Psoas muscle (tissue), 8 donors: ENCODE data around the gene NT5DC1. TPM values are rescaled to one million over a fixed set of nuclear protein-coding genes. Genes with fewer than 3 reads are reported as not detected.

Experiments used
- ATAC-seq, 4 donors: fragments of 200-7000 bp; cut with Tn5 transposase; one replicate each; pipeline ENCODE4 v1.9.1; 2020; ENCODE audit warnings: moderate library complexity in 3 of 4, mild to moderate bottlenecking in 2 of 4
- DNase-seq, 2 donors: peaks; one replicate each; pipeline ENCODE4 v3.0.0-alpha.2; 2020
- H3K27ac ChIP-seq: fragments of 200-600 bp; one replicate; pipeline ENCODE4 v1.8.0; 2022
- H3K27me3 ChIP-seq, 3 donors: fragments of 200-600 bp in 1 of 3; one replicate each; pipeline versions ENCODE4 v1.6.1 to v1.8.0; 2013 to 2022; ENCODE audit warnings: low read length in 2 of 3, mild to moderate bottlenecking in 2 of 3, moderate library complexity in 1 of 3; ENCODE audit not compliant: insufficient read depth in 3 of 3
- H3K36me3 ChIP-seq, 2 donors: fragments of 200-600 bp in 1 of 2; one replicate each; pipeline versions ENCODE4 v1.6.1 to v1.8.0; 2013 to 2022; ENCODE audit warnings: low read depth in 1 of 2, mild to moderate bottlenecking in 1 of 2, moderate library complexity in 1 of 2; ENCODE audit not compliant: insufficient read depth in 1 of 2
- H3K4me1 ChIP-seq: fragments of 200-600 bp; one replicate; pipeline ENCODE4 v1.8.0; 2022
- H3K4me3 ChIP-seq: fragments of 200-600 bp; one replicate; pipeline ENCODE4 v1.8.0; 2022; ENCODE audit warnings: mild to moderate bottlenecking
- H3K9me3 ChIP-seq: fragments of 200-600 bp; one replicate; pipeline ENCODE4 v1.8.0; 2022
- WGBS, 3 donors: extraction: QIAGEN DNeasy Blood & Tissue Kit; methylation state at CpG; one replicate each; pipeline versions ENCODE4 v1.1.6 to v1.1.7; 2013; 5-methylcytosine and 5-hydroxymethylcytosine counted together
- intact Hi-C, 2 donors: fragments of 100-400 bp; cut with DNase I; formaldehyde crosslinking; loops; one replicate each; pipeline versions ENCODE4 v1.11.0 to v1.14.2; 2022
- polyA plus RNA-seq, 3 donors: library from polyadenylated mRNA; stranded (reverse); fragments of 200-250 nt; gene quantifications; one replicate each; pipeline ENCODE4 v1.2.3, GENCODE V29; 2013
- total RNA-seq, 4 donors: library from RNA; stranded (reverse); fragmentation: NEBNext Ultra II Directional in 2 of 4; extraction: Animal tissue kit (Norgen Biotek cat#: 25700) in 2 of 4; gene quantifications; one replicate each; pipeline versions ENCODE4 v1.2.1 to v1.2.4, GENCODE V29; 2021 to 2023
- TF ChIP-seq, protein P1 (sequence below): fragments of 200-600 bp; IDR thresholded peaks from one replicate; pipeline ENCODE4 v1.8.0; 2022; ENCODE audit warnings: antibody characterized with exemption
- donor health status: healthy with polysubstance abuse.
- donor health status: DM: no; HTN: no; CAD: no; lungs with moderate emphysema.
- donor health status: Bipolar disorder and iron deficiency.
- donor health status: healthy.
- donor health status: DM: yes; HTN: yes; CAD: no.
- donor health status: DM: no; HTN: no; CAD: no.
- donor health status: DM: no; HTN: no; CAD: no.
- donor health status: DM: yes; HTN: yes; CAD: no.

NT5DC1 gene
- total and polyA plus RNA-seq, 7 donors = 4.6 to 30.9 (median 26.7) TPM

DNA sequence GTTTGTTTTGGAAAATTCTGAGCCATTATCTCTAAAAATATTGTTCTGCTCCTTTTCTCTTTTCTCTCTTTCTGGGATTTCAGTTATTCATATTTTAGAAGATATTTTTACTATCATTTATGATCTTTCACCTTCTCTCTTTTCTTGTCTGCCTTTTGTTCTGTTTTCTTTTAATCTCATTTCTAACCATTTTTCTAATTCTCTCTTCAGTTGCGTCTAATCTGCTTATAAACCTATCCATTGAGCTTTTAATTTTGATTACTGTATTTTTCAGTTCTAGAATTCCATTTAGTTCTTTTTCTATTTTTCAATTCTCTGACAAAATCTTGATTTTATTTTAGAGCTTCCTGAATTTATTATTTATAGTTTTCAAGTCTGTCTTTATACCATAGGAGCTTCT lies 67.5 kb downstream of the NT5DC1 start:
- no peak overlapping the region for H3K4me3 ChIP-seq
- no peaks in the 10 kb centered on the region for H3K27me3 ChIP-seq
- H3K9me3 ChIP-seq = no peaks in the 10 kb centered on the region
- ATAC-seq (no peak), DNase-seq (no peak)
- no peaks in the 10 kb centered on the region for H3K4me1 ChIP-seq
- WGBS, 3 donors = 93 to 99% (median 97%) methylated on average over 1 of the region's 1 CpG
- H3K36me3 ChIP-seq = no peaks in the 10 kb centered on the region
- TF ChIP-seq, protein P1, sequence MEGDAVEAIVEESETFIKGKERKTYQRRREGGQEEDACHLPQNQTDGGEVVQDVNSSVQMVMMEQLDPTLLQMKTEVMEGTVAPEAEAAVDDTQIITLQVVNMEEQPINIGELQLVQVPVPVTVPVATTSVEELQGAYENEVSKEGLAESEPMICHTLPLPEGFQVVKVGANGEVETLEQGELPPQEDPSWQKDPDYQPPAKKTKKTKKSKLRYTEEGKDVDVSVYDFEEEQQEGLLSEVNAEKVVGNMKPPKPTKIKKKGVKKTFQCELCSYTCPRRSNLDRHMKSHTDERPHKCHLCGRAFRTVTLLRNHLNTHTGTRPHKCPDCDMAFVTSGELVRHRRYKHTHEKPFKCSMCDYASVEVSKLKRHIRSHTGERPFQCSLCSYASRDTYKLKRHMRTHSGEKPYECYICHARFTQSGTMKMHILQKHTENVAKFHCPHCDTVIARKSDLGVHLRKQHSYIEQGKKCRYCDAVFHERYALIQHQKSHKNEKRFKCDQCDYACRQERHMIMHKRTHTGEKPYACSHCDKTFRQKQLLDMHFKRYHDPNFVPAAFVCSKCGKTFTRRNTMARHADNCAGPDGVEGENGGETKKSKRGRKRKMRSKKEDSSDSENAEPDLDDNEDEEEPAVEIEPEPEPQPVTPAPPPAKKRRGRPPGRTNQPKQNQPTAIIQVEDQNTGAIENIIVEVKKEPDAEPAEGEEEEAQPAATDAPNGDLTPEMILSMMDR = no peak
- no peak overlapping the region for H3K27ac ChIP-seq
- intact Hi-C loops = no loop called here

DNA sequence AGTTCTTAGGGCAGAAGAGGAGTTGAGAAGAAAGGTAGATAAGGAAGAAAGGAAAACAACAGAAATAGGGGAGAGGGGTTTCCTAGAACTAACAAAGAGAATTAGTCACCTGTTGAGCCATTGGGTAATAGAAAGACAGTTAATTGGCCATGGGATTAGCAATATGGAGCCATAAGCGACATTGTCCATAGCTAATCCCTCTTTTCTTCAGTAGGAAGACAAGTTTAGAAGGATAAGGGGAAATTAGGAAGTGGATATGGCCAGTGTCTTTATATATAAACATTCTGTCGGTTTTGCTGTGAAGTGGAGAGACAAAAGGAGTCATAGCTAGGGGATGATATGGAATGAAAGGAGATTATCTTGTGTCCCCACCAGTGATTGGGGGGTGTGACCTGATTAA lies 69.2 kb downstream of the NT5DC1 start:
- WGBS, 3 donors = 94 to 98% (median 95%) methylated on average over 2 of the region's 2 CpGs
- H3K27me3 ChIP-seq = no peaks in the 10 kb centered on the region
- ATAC-seq = no peak
- H3K4me1 ChIP-seq = no peaks in the 10 kb centered on the region
- H3K4me3 ChIP-seq = no peak overlapping the region
- intact Hi-C loops = no loop called here
- DNase-seq = no peak
- H3K9me3 ChIP-seq = peaks cover 5% of the 10 kb centered on the region
- H3K27ac ChIP-seq = no peak overlapping the region
- TF ChIP-seq, protein P1 = no peak
- no peaks in the 10 kb centered on the region for H3K36me3 ChIP-seq

DNA sequence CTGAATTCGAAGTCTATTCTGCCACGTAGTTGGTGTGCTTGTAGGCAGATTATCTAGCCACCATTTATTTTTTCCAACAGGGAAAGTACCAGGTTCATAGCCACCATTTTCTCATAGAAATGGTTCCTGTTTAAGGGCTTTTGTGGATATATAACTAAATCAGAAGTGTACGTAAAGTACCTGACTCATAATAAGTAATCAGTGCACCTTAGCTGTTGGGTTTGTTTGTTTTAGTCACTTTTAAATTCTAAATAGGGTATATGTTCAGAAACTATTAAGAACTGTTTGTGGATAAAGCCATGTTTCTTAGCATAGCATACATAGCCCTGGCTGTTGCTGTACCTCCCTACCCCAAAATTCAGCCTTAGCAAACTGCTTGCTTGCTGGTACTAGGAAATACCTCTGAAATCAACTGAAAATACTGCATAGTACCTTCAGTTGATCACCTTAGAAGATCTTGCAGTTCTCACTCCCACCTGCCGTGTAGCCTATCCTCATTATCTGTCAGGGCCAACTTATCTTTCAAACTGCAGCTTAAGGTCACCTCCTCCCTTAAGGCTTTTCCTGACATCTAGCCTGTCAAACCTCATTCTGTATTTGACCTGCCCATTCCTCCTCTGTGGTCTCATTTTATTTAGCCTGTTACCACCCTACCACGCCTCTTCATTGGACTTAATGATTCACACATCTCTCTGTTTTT lies 69.9 kb downstream of the NT5DC1 start:
- Histone ChIP-seq H3K36me3 (no peaks in the 10 kb centered on the region), H3K27me3 (no peaks in the 10 kb centered on the region), H3K9me3 (peaks cover 11% of the 10 kb centered on the region), H3K4me1 (no peaks in the 10 kb centered on the region), H3K4me3 (no peak overlapping the region), H3K27ac (no peak overlapping the region)
- 93 to 97% (median 96%) methylated on average over 5 of the region's 5 CpGs for WGBS, 3 donors
- no peak for DNase-seq
- TF ChIP-seq, protein P1 = no peak
- ATAC-seq = no peak
- intact Hi-C loops = no loop called here

DNA sequence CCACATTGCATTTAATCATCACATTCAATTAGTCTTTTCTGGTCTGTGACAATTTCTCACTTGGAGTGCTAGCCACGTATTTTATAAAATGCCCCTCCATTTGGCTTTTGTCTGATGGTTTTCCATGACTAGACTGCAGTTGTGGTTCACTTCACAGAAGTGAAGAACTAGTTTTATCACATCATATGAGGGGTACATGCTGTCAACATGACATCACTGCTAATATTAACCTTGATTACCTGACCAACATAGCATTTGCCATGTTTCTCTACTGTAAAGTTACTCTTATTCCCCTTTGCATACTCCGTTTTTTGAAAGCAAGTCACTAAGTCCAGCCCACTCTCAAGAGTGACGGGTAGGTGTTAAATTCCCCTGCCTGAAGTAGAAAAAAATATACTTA lies 73.3 kb downstream of the NT5DC1 start:
- intact Hi-C loops = no loop called here
- TF ChIP-seq, protein P1 = no peak
- Histone ChIP-seq H3K36me3 (no peaks in the 10 kb centered on the region), H3K27me3 (no peaks in the 10 kb centered on the region), H3K27ac (no peak overlapping the region), H3K4me1 (no peaks in the 10 kb centered on the region), H3K9me3 (peaks cover 18% of the 10 kb centered on the region), H3K4me3 (no peak overlapping the region)
- ATAC-seq (no peak), DNase-seq (no peak)
- 61 to 64% (median 62%) methylated on average over 3 of the region's 3 CpGs for WGBS, 3 donors

DNA sequence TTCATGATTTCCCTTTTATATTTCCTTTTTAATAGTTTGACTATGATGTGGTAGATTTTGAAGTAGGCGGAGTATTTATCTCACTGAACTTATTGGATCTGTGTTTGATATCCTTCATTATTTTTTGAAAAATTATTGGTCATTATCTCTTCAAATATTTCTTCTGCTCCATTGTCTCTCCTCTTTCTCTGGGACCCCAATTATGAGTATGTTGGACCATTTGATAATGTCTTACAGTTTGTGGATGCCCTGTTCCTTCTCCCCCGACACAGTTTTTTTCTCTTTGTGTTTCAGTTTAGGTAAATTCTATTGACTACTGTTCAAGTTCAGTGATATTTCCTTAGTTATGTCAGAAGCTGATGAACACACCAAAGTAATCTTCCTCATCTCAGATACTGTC lies 74.7 kb downstream of the NT5DC1 start:
- H3K9me3 ChIP-seq = peaks cover 18% of the 10 kb centered on the region
- intact Hi-C loops = no loop called here
- ATAC-seq = no peak
- DNase-seq = no peak
- TF ChIP-seq, protein P1 = no peak
- no peak overlapping the region for H3K4me3 ChIP-seq
- no peak overlapping the region for H3K27ac ChIP-seq
- WGBS, 3 donors = 92 to 98% (median 95%) methylated on average over 2 of the region's 2 CpGs
- H3K36me3 ChIP-seq = no peaks in the 10 kb centered on the region
- H3K4me1 ChIP-seq = no peaks in the 10 kb centered on the region
- no peaks in the 10 kb centered on the region for H3K27me3 ChIP-seq
